ENCODE measurements around the gene NBPF15. TPM values are rescaled to one million over a fixed set of nuclear protein-coding genes. Genes with fewer than 3 reads are reported as not detected.
A peak's percentile ranks its signal among the peaks of the same experiment; 100 is the strongest.
"Not testable (repeated sequence)": the region's sequence is repeated elsewhere in the genome, so short reads cannot be mapped to it uniquely, and the experiment has no call there.

The NBPF15 gene
- 33.2 and 61.4 TPM in 2 replicates for total RNA-seq (ENCODE audit: low replicate concordance)
- long read RNA-seq, partial matches to known transcripts: 4 of 21 reads
- long read RNA-seq, other reads (novel, unspliced or antisense): 17 of 21 reads

- not testable (repeated sequence) for H3K4me1 Mint-ChIP-seq (ENCODE audit: unreplicated experiment); H3K36me3 Mint-ChIP-seq; H3K9me3 Mint-ChIP-seq; H3K27me3 Mint-ChIP-seq
- DNase-seq (ENCODE audit: extremely low spot score, unreplicated experiment): peak; percentile 82
- Mint-ChIP-seq H3K4me3 (peak within 1 kb of the TSS; percentile 97), H3K27ac (peak within 1 kb of the TSS; percentile 87)
Measured at GRCh38 chr1:144461136-144461759, at the start of gene NBPF15. Gene NBPF15 (minus strand): TSS chr1:144461669. CDS start chr1:144440003, 21,666 bp downstream.

GRCh38 chr1:144496429-144496828 is 35.0 kb upstream of the NBPF15 start:
- H3K9me3 Mint-ChIP-seq; H3K27me3 Mint-ChIP-seq; H3K36me3 Mint-ChIP-seq; H3K4me1 Mint-ChIP-seq (ENCODE audit: unreplicated experiment); DNase-seq (ENCODE audit: extremely low spot score, unreplicated experiment); H3K27ac Mint-ChIP-seq; H3K4me3 Mint-ChIP-seq: not testable (repeated sequence)

- not testable (repeated sequence) for H3K4me3 Mint-ChIP-seq; H3K27ac Mint-ChIP-seq; DNase-seq (ENCODE audit: extremely low spot score, unreplicated experiment); H3K4me1 Mint-ChIP-seq (ENCODE audit: unreplicated experiment); H3K27me3 Mint-ChIP-seq; H3K9me3 Mint-ChIP-seq; H3K36me3 Mint-ChIP-seq
Measured at GRCh38 chr1:144494130-144494529, 32.7 kb upstream of the NBPF15 start.

GRCh38 chr1:144490394-144490793 is 28.9 kb upstream of the NBPF15 start:
- not testable (repeated sequence) for DNase-seq (ENCODE audit: extremely low spot score, unreplicated experiment); H3K9me3 Mint-ChIP-seq; H3K27me3 Mint-ChIP-seq; H3K4me1 Mint-ChIP-seq (ENCODE audit: unreplicated experiment); H3K36me3 Mint-ChIP-seq
- Mint-ChIP-seq H3K27ac (peak overlapping the region; percentile 89), H3K4me3 (peak overlapping the region; percentile 82)

- H3K27me3 Mint-ChIP-seq; DNase-seq (ENCODE audit: extremely low spot score, unreplicated experiment); H3K9me3 Mint-ChIP-seq; H3K4me1 Mint-ChIP-seq (ENCODE audit: unreplicated experiment); H3K36me3 Mint-ChIP-seq: not testable (repeated sequence)
- Mint-ChIP-seq H3K27ac (peak overlapping the region; percentile 86), H3K4me3 (peak overlapping the region; percentile 21)
Measured at GRCh38 chr1:144487002-144487401, 25.5 kb upstream of the NBPF15 start.

GRCh38 chr1:144485048-144485993 is 23.9 kb upstream of the NBPF15 start:
- not testable (repeated sequence) for H3K9me3 Mint-ChIP-seq; DNase-seq (ENCODE audit: extremely low spot score, unreplicated experiment); H3K27ac Mint-ChIP-seq; H3K4me1 Mint-ChIP-seq (ENCODE audit: unreplicated experiment); H3K4me3 Mint-ChIP-seq; H3K36me3 Mint-ChIP-seq; H3K27me3 Mint-ChIP-seq

- not testable (repeated sequence) for H3K36me3 Mint-ChIP-seq; H3K9me3 Mint-ChIP-seq; H3K4me3 Mint-ChIP-seq; H3K27me3 Mint-ChIP-seq; H3K4me1 Mint-ChIP-seq (ENCODE audit: unreplicated experiment); DNase-seq (ENCODE audit: extremely low spot score, unreplicated experiment); H3K27ac Mint-ChIP-seq
Measured at GRCh38 chr1:144473897-144474296, 12.4 kb upstream of the NBPF15 start.

- H3K4me3 Mint-ChIP-seq; H3K27ac Mint-ChIP-seq; H3K36me3 Mint-ChIP-seq; H3K4me1 Mint-ChIP-seq (ENCODE audit: unreplicated experiment); DNase-seq (ENCODE audit: extremely low spot score, unreplicated experiment); H3K27me3 Mint-ChIP-seq; H3K9me3 Mint-ChIP-seq: not testable (repeated sequence)
Measured at GRCh38 chr1:144471434-144471833, 10.0 kb upstream of the NBPF15 start.

GRCh38 chr1:144461778-144462177 is 309 bp upstream of the NBPF15 start:
- not testable (repeated sequence) for H3K36me3 Mint-ChIP-seq; H3K27me3 Mint-ChIP-seq; H3K4me3 Mint-ChIP-seq; H3K9me3 Mint-ChIP-seq; DNase-seq (ENCODE audit: extremely low spot score, unreplicated experiment); H3K4me1 Mint-ChIP-seq (ENCODE audit: unreplicated experiment)
- peak overlapping the region; percentile 87 for H3K27ac Mint-ChIP-seq

- not testable (repeated sequence) for H3K27ac Mint-ChIP-seq
Measured at GRCh38 chr1:144460686-144461085, 783 bp downstream of the NBPF15 start.

GRCh38 chr1:144442402-144442801 is 19.1 kb downstream of the NBPF15 start:
- H3K27me3 Mint-ChIP-seq; H3K36me3 Mint-ChIP-seq; H3K27ac Mint-ChIP-seq; H3K4me1 Mint-ChIP-seq (ENCODE audit: unreplicated experiment); H3K9me3 Mint-ChIP-seq; DNase-seq (ENCODE audit: extremely low spot score, unreplicated experiment); H3K4me3 Mint-ChIP-seq: not testable (repeated sequence)

More at GRCh38 chr1:144460686-144461085, 783 bp downstream of the NBPF15 start:
- not testable (repeated sequence) for H3K9me3 Mint-ChIP-seq; H3K4me1 Mint-ChIP-seq (ENCODE audit: unreplicated experiment); DNase-seq (ENCODE audit: extremely low spot score, unreplicated experiment); H3K27me3 Mint-ChIP-seq; H3K36me3 Mint-ChIP-seq
- H3K4me3 Mint-ChIP-seq: peak overlapping the region; percentile 97

Data from type B pancreatic cell (in vitro differentiated cells).